ENCODE results near the gene UBFD1.
A peak's percentile ranks its signal among the peaks of the same experiment; 100 is the strongest.
"Not testable (repeated sequence)": the region's sequence is repeated elsewhere in the genome, so short reads cannot be mapped to it uniquely, and the experiment has no call there.

UBFD1 gene

DNA sequence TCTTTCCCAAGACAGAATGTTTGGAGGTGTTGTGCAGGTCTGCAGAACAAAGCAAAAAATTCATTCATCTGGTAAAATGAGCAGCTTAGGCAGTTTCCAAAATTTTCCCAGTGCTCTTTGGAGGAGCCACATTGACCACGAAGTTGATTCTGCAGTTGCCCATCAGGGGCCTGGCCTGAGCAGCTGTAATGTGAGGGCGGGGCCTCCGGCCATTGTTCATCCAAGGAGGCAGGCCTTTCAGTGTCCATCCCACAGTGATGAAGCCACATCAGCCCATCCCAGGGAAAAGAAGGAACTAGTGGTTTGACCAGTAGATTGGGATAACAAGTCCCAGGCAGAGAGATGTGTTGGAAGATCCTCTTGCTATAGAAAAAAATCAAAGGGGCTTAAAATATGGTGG, 10.1 kb downstream of the UBFD1 start:
- no peak for DNase-seq (ENCODE audit: low read depth)

DNA sequence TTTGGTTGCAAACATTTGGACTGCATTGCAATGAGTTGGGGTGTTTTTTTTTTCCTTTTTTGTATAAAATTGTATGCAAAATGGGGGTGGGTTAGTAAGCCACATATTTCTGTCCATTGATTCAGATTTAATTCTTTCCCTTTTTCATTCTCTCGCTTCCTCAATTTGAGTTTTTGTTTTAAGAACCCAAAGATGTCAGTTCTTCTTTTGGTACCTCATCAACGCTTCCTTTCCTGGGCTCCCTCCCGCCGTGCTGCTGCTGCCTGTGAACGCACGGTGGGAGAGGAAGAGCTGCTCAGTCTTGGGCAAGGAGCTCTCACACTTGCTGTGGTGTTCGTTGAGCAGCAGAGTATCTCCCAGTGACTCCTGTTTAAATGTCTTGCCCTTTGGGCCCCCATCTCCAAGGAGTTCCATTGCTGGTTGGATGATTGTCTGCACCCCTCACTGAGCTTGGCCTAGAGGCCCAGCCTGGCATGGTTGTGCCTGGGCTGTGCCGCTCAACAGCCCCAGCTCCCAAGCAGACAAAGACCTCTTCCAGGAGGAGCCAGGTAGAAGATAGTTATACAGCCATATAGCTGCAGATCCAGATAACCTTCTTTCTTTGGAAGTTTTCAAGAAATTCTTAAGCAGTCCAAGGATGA, 13.6 kb downstream of the UBFD1 start:
- no peak for DNase-seq (ENCODE audit: low read depth)

DNA sequence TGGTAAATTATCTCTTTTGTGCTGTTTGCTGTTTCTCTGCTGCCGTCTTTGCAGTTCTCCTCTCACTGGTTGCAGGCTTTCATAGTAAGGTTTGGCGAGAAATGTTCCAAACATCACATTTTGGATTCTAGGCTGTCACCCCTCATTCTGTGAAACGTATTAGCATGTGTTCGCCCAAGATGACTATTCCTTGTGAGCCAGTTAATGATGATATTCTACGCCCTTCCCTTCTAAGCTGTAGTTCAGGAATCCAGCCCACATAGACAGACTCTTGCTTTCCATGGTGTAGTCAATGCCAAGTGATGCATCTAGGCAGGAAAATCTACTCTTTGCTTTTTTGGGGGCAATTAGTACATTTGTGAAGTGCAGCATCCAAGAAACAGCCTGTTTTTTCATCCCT, 14.4 kb downstream of the UBFD1 start:
- no peak for DNase-seq (ENCODE audit: low read depth)

DNA sequence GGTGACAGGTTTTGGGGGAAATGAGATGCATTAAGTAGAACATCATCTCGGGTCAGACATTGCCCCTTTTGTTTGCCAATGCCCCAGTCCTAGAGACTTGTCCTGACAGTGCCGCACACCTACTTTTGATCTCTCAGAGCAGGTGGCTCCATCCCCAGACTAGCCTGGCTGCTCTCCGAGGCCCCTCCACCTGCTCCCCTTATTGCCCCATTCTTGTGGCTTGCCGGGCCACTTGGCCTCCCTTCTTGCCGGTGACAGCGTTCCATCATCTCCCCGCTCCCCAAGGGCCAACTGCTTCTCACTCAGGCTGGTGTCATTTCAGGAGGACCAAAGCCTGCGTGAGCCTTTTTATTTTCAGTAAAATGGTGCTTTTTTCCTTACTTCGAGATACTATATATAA, 14.9 kb downstream of the UBFD1 start:
- no peak for DNase-seq (ENCODE audit: low read depth)

DNA sequence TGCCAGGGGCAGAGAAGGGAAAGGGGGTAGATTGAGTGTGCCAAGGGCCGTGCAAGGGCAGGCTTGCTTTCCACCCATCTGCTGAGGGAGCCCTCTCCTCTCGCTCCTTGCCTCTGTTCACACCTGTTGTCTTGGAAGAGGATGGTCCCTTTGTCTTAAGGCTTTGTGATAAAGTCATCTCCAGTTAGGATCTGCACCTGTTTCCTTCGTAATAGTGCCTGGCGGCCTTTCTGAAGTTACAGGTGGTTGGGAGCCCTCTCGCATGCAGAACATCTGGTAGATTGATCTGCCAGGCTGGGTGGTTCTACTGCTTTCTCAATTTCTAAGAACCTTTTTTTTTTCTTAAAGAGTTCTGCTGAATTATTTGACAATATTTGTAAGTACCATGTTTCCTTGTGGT, 16.3 kb downstream of the UBFD1 start:
- DNase-seq (ENCODE audit: low read depth), result no peak

DNA sequence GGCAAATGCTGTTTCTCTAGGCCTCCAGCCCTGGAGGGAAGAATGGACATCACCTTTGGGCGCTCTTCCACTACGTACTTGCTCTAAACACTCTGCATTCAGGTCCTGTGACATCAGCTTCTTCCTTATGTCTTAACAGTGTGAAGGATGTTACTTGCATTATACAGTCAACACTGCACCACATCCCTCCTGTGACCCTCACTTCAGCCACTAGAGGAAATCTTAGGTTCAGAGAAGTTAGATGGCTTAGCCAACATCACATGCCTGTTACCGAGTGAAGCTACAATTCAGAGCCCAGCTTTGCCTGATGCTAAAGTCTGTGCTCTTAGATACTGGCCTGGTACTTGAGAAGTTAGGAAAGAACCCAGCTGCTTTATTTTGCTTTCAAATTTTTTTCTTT, 18.3 kb downstream of the UBFD1 start:
- no peak for DNase-seq (ENCODE audit: low read depth)

DNA sequence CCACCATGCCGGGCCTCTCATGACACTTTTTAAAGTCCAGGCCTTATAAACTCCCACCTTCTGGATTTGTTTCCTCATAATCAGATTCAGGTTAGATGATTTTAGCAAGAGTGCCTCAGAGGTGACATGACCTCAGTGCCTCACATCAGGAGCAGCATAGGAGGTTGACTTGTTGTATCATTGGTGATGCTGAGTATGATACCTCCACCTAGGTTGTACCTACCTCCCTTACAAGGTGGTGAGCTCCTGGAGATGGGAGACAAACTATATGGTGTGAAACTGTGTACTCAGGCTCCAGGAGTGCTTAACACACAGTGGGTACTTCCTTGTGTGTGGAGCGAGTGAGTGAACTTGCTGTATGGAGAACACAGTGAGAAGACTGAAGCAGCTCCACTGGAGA, 20.0 kb downstream of the UBFD1 start:
- DNase-seq (ENCODE audit: low read depth), result no peak

DNA sequence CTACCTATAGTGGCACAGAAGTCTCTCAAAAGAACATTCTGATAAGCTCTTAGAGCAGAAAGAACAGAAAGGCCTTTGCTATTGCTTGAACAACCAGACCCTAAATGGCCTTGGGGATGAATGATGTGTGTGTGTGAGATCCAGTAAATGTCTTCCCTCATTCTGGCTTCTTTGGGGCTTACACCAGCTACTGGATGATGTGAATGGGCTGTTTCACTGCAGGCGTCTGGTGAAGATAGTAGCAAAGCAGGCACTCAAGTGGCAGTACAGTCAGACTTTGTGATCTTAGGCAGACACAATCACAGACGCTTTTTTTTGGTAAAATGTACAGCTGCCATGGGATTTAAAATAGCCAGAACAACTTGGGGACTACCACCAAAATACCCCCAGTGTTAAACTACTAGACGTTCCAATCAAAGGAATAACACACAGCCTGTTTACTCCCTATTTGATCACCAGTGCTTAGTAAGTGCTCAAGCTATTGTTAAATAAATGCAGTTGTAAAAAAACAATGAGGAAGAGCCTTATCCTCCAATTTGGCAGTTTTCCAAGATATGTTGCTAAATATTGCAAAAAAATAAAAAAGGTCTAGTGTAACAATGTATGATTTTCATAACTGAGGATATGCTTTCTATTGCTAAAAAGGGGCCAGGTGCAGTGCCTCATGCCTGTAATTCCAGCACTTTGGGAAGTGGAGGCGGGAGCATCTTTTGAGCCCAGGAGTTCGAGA, 20.7 kb downstream of the UBFD1 start:
- DNase-seq (ENCODE audit: low read depth), result no peak

DNA sequence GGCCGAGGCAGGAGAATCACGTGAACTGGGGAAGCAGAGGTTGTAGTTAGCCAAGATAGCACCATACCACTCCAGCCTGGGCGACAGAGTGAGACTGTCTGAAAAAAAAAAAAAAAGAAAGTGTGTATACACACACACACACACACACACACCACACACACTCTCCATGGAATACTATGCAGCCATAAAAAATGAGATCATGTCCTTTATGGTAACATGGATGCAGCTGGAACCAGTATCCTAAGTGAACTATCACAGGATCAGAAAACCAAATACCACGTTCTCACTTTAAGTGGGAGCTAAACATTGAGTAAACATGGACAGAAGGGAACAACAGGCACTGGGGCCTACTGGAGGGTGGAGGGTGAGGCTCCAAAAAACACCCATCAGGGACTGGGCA, 21.8 kb downstream of the UBFD1 start:
- DNase-seq (ENCODE audit: low read depth), result no peak

DNA sequence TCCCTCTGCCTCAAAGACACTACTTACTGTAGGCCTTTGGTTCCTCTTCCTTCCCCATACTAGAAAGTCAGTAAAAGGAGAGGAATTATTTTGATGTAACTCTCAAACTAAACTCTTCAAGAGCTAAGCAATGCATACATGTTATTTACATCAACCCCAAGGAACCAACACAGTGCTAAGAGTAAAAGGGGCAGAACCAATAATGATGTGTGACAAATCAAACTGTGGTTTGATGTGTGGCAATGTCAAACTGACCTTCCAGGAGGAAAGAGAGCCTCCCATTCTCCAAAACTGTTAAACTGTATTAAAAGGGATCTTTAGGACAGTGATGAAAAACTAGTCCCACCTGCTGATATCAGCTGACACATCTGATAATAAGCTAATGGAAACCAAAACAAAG, 22.9 kb downstream of the UBFD1 start:
- no peak for DNase-seq (ENCODE audit: low read depth)

DNA sequence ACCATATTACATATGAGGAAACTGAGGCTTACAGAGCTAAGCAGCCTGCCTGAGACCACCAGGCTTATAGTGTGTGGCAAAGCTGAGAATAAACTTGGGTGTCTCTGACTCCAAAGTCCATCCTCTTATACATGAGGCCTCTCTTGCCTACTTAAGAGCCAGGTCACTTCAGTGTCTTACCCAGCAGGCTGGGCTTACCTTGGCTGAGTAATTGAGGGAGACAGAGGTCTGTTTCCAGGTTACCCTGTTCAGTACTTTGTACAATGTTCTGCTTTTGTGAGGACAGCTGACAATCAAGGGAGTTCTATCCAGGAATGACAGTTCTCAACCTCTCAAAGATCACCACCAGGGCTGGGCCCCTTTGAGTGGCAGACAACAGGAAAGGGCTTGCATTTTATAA, 24.2 kb downstream of the UBFD1 start:
- no peak for DNase-seq (ENCODE audit: low read depth)

DNA sequence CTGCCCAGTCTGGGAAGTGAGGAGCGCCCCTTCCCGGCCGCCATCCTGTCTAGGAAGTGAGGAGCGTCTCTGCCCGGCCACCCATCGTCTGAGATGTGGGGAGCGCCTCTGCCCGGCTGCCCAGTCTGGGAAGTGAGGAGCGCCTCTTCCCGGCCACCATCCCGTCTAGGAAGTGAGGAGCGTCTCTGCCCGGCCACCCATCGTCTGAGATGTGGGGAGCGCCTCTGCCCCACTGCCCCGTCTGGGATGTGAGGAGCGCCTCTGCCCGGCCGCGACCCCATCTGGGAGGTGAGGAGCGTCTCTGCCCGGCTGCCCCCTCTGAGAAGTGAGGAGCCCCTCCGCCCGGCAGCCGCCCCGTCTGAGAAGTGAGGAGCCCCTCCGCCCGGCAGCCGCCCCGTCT, 25.7 kb downstream of the UBFD1 start:
- not testable (repeated sequence) for DNase-seq (ENCODE audit: low read depth)

DNA sequence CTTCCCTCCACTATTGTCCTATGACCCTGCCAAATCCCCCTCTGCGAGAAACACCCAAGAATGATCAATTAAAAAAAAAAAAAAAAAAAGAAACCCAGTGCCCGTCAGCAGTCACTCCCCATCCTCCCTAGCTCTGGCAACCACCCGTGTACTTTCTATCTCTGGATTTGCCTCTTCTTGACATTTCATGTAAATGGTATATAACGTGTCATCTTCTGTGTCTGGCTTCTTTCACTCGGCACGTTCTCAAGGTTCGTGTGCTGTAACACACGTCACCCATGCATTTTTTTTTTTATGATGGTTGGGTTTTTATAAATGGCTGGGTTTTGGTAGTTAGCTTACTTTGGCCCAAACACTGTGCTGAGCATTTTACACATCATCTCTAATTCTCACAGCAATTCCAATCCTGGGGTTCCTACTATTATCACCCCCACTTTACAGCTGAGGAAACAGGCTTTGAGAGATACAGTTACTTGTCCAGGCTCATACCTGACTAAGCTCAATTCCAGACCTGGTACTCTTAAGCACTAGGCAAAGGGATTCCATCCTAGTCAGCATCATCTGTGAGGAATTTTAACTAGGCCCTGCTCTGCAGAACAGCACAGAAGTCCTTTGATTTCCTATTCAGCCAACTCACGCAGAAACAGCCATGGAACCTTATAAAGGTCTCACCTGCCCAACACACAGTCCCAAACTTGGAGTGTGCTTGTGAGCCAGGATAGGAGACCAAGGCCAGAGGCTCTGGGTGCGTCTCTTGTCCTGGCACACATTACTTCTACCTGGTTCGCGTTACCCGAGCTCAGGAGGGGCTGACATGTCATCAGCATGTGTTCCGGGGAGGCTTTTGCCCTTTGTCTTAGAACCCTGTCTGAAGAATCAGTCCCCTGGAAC, 26.9 kb downstream of the UBFD1 start:
- DNase-seq (ENCODE audit: low read depth), result no peak

DNA sequence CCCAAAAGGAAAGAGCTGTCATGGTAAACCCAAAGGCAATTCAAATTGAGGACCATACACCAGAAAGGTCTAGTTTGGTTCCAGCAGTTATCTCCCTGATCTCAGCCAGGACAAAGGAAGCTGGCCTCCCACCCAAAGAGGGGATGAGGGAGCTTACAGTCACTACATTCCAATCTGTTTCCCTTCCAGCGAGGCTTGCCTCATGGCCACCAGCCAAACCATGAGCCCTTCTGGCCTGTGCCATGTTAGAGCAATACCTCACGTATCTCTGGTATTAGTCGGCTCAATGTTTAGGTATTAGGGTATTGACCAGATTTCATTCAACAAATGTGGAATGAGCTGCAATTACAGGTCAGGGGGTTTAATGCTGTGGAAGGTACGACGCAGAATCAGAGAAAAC, 30.2 kb downstream of the UBFD1 start:
- DNase-seq (ENCODE audit: low read depth), result no peak

DNA sequence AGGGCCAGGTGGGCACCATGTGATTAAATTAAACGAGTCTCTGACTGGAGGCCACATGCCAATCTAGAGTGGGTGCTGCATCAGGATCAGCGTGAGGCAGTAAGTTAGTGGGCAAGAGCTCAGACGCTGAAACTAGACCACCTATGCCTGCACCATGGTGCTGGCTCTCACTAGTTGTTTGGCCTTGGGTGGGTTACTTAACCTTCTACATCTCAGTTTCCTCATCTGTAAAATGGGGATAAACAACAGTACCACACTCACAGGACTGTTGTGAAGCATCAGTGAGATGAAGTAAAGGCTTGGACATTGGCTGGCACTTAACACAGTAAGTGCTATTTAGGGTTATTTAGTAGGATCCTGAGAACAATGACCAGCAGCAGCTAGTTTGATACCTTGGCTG, 32.7 kb downstream of the UBFD1 start:
- no peak for DNase-seq (ENCODE audit: low read depth)

DNA sequence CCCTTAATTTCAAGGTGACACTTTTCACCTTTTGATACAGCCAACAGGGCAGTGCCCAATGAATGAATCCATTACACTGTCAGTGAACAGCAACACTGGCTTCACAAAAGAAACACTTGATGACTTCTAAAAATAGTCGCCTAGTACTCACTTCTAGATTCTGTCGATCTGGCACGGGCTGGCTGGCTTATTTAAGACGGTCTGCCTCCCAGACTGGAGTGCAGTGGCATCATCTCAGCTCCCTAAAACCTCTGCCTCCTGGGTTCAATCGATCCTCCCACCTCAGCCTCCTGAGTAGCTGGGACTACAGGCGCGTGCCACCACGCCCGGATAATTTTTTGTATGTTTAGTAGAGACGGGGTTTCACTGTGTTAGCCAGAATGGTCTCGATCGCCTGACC, 36.7 kb downstream of the UBFD1 start:
- no peak for DNase-seq (ENCODE audit: low read depth)

DNA sequence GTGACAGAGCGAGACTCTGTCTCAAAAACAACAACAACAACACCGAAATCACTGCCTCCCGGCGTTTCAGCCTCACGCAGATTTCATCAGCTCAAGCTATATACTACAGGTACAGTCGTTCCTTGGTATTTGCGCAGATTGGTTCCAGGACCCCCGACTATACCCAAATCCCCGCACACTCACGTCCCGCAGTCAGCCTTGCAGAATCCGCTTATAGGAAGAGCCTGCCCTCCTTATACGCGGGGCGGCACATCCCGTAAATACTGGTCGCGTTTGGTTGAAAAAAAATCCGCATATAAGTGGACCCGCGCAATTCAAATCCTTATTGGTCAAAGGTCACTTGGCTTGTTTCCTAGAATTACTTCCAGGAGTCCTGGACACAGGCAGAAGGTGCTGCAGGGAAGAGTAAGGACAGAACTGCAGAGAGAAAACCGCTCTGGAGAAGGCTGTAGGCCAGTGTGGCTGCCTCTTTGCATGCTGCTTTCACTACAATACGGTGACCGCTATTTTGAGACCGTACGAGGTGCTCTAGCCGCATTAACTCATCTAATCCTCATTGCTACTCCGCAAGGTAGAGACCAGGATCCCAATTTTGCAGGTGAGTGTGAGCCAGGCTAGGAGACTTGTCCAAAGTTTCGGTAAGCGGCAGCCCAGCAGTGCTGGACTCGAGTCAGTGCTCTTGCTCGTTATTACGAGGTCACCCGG, 37.9 kb downstream of the UBFD1 start:
- no peak for DNase-seq (ENCODE audit: low read depth)

DNA sequence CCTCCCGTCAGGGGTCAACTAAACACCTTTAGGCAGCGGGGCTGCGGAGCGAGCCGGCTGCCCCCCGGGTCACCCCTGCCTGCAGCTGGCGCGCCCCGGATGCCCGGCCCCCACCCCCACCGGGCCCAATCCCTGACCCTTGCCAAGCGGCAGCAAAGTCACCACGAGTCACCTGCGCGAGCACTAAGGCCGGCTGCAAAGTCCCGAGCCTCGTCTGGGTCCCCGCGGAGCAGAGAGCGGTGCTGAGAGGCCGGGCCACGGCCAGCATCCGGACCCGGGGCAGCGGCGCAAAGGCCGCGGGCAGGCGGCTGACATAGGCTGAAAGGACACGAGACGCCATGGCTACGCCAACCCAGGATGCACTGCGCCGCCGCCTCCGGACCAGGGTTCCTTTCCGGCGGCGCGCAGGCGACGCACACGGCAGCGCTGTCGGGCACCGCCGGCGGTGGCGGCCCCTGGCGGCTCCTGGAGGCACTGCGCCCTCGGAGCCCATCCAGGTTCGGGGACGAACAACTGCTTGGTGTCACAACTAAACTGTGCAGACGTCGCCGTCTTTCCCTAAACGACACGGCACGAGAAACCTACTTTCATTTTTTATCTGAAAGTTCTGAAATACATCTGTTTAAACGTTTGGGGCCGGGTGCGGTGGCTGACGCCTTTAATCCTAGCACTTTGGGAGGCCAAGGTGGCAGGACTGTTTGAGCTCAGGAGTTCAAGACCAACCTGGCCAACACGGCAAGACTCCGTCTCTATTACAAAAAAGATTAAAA, 38.6 kb downstream of the UBFD1 start, which contains the start of gene NDUFAB1:
Gene NDUFAB1 (minus strand): TSS at position 366 of the 770 bp plus-strand sequence. CDS start 26 bp downstream, at position 340.
- peak; percentile 87 for DNase-seq (ENCODE audit: low read depth)

DNA sequence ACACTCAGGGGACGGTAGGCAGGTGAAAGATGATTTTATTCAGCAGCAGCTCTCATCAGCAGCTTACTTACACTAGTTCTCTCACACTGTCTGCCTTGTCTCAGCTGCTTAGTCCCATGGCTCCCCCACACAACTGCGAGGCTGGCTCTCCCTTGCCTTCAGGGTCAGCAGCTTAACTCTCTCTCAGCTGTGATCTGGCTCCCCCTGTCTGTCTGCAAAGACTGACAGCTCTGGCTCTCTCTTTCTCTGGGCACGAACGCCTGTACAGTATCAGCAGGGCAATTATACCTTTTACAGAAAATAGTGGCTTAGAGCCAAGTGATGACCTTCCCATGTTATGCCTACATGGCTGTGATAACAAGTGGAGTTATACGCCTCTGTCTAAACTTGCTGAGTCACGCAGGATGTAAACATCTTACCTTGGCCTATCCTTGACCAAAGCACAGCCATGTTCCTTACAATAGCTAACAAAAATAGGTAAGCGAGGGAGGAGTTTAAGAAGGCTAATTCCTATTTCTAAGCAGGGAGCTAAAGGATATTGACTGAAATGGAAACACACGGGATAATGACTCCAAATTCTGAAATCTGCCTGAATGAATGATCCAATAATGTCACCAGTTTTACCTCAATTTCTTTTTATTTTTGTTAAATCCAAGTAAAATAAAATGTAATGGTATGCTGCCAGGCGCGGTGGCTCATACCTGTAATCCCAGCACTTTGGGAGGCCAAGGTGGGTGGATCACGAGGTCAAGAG, 39.7 kb downstream of the UBFD1 start:
- DNase-seq (ENCODE audit: low read depth), result no peak

DNA sequence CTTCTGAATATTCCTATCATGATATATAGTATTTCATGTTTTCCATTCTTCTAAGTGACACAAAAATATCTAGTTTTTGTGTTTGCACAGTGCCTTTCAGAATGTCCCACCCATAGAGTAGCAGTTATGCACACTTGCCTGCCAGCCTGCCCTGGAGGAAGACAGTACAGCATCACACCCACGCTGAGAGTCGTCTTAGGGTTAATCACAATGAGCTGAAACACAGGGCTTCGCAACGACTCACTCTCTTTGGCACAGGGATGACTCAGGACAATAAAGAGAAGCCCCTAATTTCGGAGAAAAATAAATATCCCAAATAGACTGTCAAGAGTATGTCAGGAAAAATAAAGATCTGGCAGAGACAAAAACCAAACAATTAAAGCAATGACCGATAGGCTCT, 50.2 kb downstream of the UBFD1 start:
- DNase-seq (ENCODE audit: low read depth), result no peak

DNA sequence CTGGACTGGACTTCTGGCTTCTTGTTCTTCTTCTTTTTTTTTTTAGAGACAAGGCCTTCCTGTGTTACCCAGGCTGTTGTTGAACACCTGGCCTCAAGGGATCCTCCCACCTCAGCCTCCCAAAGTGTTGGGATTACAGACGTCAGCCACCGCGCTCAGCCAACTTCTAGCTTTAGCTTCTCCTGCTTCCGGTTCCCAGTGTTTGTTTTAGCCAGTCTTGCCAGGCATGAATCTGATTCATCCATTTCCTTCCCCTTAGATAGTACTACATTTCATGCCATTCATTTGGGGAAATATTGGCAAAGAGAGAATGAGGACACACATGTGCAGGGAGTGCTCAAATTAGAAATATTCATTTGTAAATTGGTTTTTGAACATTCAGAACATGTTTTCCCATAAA, 50.7 kb downstream of the UBFD1 start:
- DNase-seq (ENCODE audit: low read depth), result no peak

Measured in stimulated activated CD8-positive, alpha-beta memory T cell treated with anti-CD3 and anti-CD28 coated beads, Interleukin-15, amount 100 ng/mL, for 24 hours (primary cell).